Measurements from ENCODE around the gene PPM1D.

PPM1D gene

GRCh38 chr17:60675997-60676396, 76.0 kb downstream of the PPM1D start:
- no peak for DNase-seq

DNA sequence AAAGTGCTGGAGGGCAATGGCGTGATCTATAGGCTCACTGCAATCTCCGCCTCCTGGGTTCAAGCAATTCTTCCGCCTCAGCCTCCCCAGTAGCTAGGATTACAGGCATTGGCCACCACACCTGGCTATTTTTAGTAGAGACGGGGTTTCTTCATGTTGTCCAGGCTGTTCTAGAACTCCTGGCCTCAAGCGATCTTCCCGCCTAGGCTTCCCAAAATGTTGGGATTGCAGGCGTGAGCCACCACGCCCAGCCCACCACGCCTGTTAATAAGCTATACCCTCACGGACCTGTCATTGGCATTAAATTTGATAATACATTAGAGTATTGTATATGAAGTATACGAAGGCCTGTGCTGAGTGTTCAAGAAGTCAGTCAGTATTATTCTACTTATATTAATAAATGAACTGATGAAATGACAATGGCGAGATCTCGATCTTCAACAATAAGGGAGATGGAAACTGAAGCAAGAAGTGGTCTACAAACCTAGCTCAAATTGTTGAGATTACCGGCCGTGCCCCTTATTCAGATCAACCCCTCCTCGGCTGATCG, 76.8 kb downstream of the PPM1D start:
- no peak for DNase-seq

- DNase-seq = peak; percentile 98
Measured at GRCh38 chr17:60677308-60678117, 77.5 kb downstream of the PPM1D start, which contains the start of gene BCAS3. Gene BCAS3 (plus strand): TSS chr17:60677851.

DNA sequence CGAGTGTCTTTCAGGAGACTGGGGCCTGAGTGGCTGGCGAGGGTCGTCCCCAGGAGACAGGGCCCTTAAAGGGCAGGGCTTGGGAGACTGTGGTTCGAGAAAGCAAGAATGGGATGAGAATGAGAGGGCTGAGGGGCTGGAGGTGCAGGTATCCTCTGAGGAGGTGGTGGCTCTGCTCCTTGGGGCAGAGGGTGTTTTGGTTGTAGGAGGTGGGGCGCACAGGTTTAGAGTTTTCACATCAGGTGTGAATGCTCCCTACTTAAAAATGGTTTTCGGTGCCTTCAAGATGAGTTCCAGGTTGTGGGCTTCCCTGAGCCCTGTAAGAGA, 78.1 kb downstream of the PPM1D start:
- DNase-seq = peak; percentile 45

- no peak for DNase-seq
Measured at GRCh38 chr17:60679287-60679686, 79.3 kb downstream of the PPM1D start.

DNA sequence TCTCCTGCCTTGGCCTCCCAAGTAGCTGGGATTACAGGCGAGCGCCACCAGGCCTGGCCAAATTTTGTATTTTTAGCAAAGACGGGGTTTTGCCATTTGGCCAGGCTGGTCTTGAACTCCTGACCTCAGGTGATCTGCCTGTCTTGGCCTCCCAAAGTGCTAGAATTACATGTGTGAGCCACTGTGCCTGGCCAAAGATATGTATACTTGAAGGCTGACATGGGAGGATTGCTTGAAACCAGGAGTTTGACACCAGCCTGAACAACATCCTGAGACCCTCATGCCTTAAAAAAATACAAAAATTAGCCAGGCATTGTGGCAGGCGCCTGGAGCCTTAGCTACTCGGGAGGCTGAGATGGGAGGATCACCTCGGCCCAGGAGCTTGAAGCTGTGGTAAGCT, 80.8 kb downstream of the PPM1D start:
- DNase-seq = no peak

- DNase-seq = no peak
Measured at GRCh38 chr17:60685437-60685836, 85.4 kb downstream of the PPM1D start.

DNA sequence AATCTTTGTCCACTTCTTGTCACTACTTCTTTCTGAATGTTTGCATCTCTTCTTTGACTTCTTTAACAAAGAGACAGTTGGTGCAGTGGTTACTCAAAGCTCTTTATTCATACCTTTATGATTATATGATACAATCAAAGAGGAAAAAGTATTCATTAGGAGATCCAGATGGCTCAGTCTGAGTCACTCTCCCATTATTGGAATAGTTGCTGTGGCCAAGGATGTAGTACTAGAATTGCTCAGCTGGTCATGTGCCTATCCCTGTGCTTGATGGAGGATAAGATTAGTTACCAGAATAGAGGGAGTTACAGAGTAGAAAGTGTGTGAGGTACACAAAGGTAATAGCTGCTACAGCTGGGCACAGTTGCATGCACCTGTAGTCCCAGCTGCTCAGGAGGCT, 96.0 kb downstream of the PPM1D start:
- DNase-seq = no peak

GRCh38 chr17:60699090-60699489, 99.1 kb downstream of the PPM1D start:
- DNase-seq = no peak

GRCh38 chr17:60704170-60704569, 104.2 kb downstream of the PPM1D start:
- no peak for DNase-seq

DNA sequence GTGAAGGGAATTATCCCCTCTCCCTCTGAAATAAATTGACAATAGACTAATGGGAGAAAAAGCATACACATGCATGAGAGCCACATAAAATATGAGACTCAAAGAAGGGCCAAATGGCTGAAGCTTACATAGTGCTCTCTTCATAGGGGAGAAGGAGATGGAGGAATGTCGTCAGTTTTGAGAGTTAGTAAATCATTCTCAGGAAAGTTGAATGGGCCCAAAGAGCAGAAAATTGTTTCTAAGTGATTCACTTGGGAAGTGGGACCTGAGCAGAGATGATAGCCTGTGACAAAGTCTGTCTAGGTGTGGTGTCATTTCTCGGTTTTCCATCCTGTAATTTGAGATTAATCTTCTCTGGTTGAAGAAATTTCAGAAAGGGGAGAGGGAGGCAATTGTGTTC, 112.7 kb downstream of the PPM1D start:
- no peak for DNase-seq

DNA sequence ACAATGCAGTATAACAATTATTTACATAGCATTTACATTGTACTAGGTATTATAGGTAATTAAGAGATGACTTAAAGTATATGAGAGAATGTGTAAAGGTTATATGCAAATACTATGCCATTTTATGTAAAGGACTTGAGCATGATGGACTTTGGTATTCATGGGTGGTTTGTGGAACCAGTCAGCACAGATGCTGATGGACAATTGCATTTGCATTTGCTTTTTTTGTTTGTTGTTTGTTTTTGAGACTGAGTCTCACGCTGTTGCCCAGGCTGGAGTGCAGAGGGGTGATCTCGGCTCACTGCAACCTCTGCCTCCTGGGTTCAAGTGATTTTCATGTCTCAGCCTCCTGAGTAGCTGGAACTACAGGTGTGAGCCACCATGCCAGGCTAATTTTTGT, 113.6 kb downstream of the PPM1D start:
- no peak for DNase-seq

All from DMS53 (cell line).